Measurements from ENCODE around the gene TMEM235.
"Not testable (repeated sequence)": the region's sequence is repeated elsewhere in the genome, so short reads cannot be mapped to it uniquely, and the experiment has no call there.

The TMEM235 gene

GRCh38 chr17:78238823-78239488 lies 7.5 kb downstream of the TMEM235 start:
- no peak for DNase-seq

GRCh38 chr17:78239489-78239931 lies 8.1 kb downstream of the TMEM235 start:
- DNase-seq: peak; percentile 76

- DNase-seq: no peak
Measured at GRCh38 chr17:78240012-78240655, 8.7 kb downstream of the TMEM235 start.

GRCh38 chr17:78240839-78241238 lies 9.4 kb downstream of the TMEM235 start:
- no peak for DNase-seq

- peak; percentile 58 for DNase-seq
Measured at GRCh38 chr17:78241277-78242023, 10.0 kb downstream of the TMEM235 start.

- peak; percentile 64 for DNase-seq
Measured at GRCh38 chr17:78242024-78242742, 10.8 kb downstream of the TMEM235 start.

GRCh38 chr17:78247304-78247703 lies 15.9 kb downstream of the TMEM235 start:
- DNase-seq: no peak

- DNase-seq: no peak
Measured at GRCh38 chr17:78248051-78248914, 16.9 kb downstream of the TMEM235 start.

- no peak for DNase-seq
Measured at GRCh38 chr17:78249074-78249817, 17.8 kb downstream of the TMEM235 start.

- no peak for DNase-seq
Measured at GRCh38 chr17:78249818-78250806, 18.7 kb downstream of the TMEM235 start.

- peak; percentile 93 for DNase-seq
Measured at GRCh38 chr17:78250891-78251772, 19.7 kb downstream of the TMEM235 start.

- DNase-seq: no peak
Measured at GRCh38 chr17:78251773-78252103, 20.3 kb downstream of the TMEM235 start.

- no peak for DNase-seq
Measured at GRCh38 chr17:78252111-78252634, 20.7 kb downstream of the TMEM235 start.

- DNase-seq: no peak
Measured at GRCh38 chr17:78252701-78253635, 21.5 kb downstream of the TMEM235 start.

- DNase-seq: not testable (repeated sequence)
Measured at GRCh38 chr17:78253636-78253945, 22.2 kb downstream of the TMEM235 start.

GRCh38 chr17:78253946-78254672 lies 22.7 kb downstream of the TMEM235 start:
- DNase-seq: peak; percentile 94

GRCh38 chr17:78255029-78255656 lies 23.7 kb downstream of the TMEM235 start:
- DNase-seq: no peak

Data from hematopoietic multipotent progenitor cell treated with erythropoietin and hydrocortisone succinate and interleukin-3 and kit ligand, for 4 days (in vitro differentiated cells).